ENCODE data around the gene PHACTR4.
A peak's percentile ranks its signal among the peaks of the same experiment; 100 is the strongest.

The PHACTR4 gene

DNA sequence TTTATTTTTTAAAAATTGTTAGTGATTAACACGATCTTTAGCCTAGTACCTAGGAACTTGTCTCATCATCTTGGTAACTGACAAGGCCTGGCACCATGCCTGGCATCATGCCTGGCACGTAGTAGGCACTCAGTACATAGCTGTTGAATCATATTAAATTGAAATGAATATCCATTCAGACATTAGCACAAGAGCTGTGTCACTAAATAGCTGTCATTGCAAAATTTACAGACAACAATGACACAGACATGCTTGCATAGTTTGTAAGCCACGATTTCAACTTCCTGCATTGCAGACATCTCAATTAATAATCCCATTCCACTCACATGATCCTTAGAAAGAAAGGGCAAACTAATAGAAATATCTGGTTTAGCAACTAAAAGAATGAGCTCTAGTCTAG lies 15.4 kb upstream of the PHACTR4 start:
- Histone ChIP-seq H3K9ac (ENCODE audit: low read length) (no peak overlapping the region), H3K4me3 (ENCODE audit: insufficient read depth, low read length, poor library complexity, severe bottlenecking) (no peak overlapping the region), H3F3A (ENCODE audit: insufficient read depth) (no peaks in the 10 kb centered on the region), H3K79me2 (ENCODE audit: insufficient read depth, low read length) (no peaks in the 10 kb centered on the region), H2AFZ (ENCODE audit: low read depth, low read length, severe bottlenecking) (no peak overlapping the region), H3K9me2 (replicated peaks; ENCODE audit: insufficient read depth, low read length) (no peaks in the 10 kb centered on the region), H3K4me2 (ENCODE audit: low read depth, low read length, poor library complexity, severe bottlenecking) (no peak overlapping the region), H3K27ac (ENCODE audit: low read depth, low read length) (no peak overlapping the region), H3K9me3 (ENCODE audit: insufficient read depth, low read length) (no peaks in the 10 kb centered on the region), H3K36me3 (ENCODE audit: low read length) (no peaks in the 10 kb centered on the region), H3K27me3 (ENCODE audit: low read length) (no peaks in the 10 kb centered on the region), H4K20me1 (ENCODE audit: low read depth, low read length) (no peaks in the 10 kb centered on the region)
- no peak for TF ChIP-seq EZH2phosphoT487 (conservative IDR thresholded peaks at IDR 0.05; ENCODE audit: low read length)
- TF ChIP-seq, protein P1, sequence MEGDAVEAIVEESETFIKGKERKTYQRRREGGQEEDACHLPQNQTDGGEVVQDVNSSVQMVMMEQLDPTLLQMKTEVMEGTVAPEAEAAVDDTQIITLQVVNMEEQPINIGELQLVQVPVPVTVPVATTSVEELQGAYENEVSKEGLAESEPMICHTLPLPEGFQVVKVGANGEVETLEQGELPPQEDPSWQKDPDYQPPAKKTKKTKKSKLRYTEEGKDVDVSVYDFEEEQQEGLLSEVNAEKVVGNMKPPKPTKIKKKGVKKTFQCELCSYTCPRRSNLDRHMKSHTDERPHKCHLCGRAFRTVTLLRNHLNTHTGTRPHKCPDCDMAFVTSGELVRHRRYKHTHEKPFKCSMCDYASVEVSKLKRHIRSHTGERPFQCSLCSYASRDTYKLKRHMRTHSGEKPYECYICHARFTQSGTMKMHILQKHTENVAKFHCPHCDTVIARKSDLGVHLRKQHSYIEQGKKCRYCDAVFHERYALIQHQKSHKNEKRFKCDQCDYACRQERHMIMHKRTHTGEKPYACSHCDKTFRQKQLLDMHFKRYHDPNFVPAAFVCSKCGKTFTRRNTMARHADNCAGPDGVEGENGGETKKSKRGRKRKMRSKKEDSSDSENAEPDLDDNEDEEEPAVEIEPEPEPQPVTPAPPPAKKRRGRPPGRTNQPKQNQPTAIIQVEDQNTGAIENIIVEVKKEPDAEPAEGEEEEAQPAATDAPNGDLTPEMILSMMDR (IDR thresholded peaks at IDR 0.05; ENCODE audit: insufficient read depth, low read length, poor library complexity, severe bottlenecking) = no peak

DNA sequence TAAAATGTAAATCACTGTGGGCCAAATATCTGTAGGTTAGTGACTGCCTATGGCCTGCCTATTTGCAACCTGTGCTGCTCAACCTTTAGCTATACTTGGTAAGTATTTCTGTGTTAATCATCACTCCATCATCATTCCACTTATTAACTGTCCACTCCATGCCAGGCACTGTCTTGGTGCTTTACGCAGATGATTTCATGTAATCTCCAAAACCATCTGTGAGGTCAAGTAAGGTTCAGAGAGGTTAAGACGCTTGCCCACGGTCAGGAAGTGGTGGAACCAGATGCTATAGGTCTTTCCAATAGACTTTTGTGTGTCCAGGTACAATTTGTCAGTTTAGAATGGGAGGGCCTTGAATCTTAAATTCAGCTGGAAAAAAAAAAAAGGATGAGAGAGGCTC lies 10.8 kb upstream of the PHACTR4 start:
- Histone ChIP-seq H3K36me3 (ENCODE audit: low read length) (no peaks in the 10 kb centered on the region), H3K4me2 (ENCODE audit: low read depth, low read length, poor library complexity, severe bottlenecking) (no peak overlapping the region), H2AFZ (ENCODE audit: low read depth, low read length, severe bottlenecking) (no peak overlapping the region), H3K9ac (ENCODE audit: low read length) (no peak overlapping the region), H3K9me3 (ENCODE audit: insufficient read depth, low read length) (no peaks in the 10 kb centered on the region), H3K9me2 (replicated peaks; ENCODE audit: insufficient read depth, low read length) (no peaks in the 10 kb centered on the region), H4K20me1 (ENCODE audit: low read depth, low read length) (no peaks in the 10 kb centered on the region), H3K27me3 (ENCODE audit: low read length) (no peaks in the 10 kb centered on the region), H3F3A (ENCODE audit: insufficient read depth) (no peaks in the 10 kb centered on the region), H3K4me3 (ENCODE audit: insufficient read depth, low read length, poor library complexity, severe bottlenecking) (no peak overlapping the region), H3K79me2 (ENCODE audit: insufficient read depth, low read length) (no peaks in the 10 kb centered on the region), H3K27ac (ENCODE audit: low read depth, low read length) (no peak overlapping the region)
- TF ChIP-seq EZH2phosphoT487 (conservative IDR thresholded peaks at IDR 0.05; ENCODE audit: low read length) = no peak
- TF ChIP-seq, protein P1 (IDR thresholded peaks at IDR 0.05; ENCODE audit: insufficient read depth, low read length, poor library complexity, severe bottlenecking) = no peak

DNA sequence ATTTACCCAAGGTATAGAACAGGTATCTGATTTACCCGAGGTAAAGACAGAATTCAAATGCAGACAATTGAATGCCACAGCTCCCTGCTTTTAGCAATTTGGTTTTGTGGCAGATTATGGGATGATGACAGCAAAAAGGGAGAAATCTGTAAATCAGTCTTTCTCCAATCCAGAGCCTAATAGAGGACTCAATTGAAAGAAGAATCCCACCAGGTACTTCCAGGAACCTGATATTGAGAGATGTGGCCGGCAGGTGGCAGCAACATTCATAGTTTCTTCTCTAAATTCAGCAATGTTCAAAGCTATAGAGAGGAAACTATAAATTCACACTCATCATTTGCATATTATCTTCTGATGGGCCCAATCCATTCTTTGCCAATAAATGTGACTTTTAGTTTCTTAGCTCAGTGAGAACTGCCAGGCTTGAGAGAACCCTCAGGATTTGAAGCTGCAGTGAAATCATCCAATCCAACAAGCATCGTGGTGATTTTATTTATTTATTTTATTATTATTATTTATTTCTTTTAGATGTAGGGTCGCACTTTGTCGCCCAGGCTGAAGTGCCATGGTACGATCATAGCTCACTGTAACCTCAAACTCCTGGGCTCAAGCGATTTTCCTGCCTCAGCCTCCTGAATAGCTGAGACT lies 9.8 kb upstream of the PHACTR4 start:
- Histone ChIP-seq H3K9ac (ENCODE audit: low read length) (no peak overlapping the region), H3K36me3 (ENCODE audit: low read length) (no peaks in the 10 kb centered on the region), H2AFZ (ENCODE audit: low read depth, low read length, severe bottlenecking) (no peak overlapping the region), H3K79me2 (ENCODE audit: insufficient read depth, low read length) (no peaks in the 10 kb centered on the region), H3K27me3 (ENCODE audit: low read length) (no peaks in the 10 kb centered on the region), H3K9me3 (ENCODE audit: insufficient read depth, low read length) (no peaks in the 10 kb centered on the region), H4K20me1 (ENCODE audit: low read depth, low read length) (no peaks in the 10 kb centered on the region), H3K4me2 (ENCODE audit: low read depth, low read length, poor library complexity, severe bottlenecking) (no peak overlapping the region), H3F3A (ENCODE audit: insufficient read depth) (no peaks in the 10 kb centered on the region), H3K9me2 (replicated peaks; ENCODE audit: insufficient read depth, low read length) (no peaks in the 10 kb centered on the region), H3K4me3 (ENCODE audit: insufficient read depth, low read length, poor library complexity, severe bottlenecking) (no peak overlapping the region), H3K27ac (ENCODE audit: low read depth, low read length) (no peak overlapping the region)
- no peak for TF ChIP-seq EZH2phosphoT487 (conservative IDR thresholded peaks at IDR 0.05; ENCODE audit: low read length)
- TF ChIP-seq, protein P1 (IDR thresholded peaks at IDR 0.05; ENCODE audit: insufficient read depth, low read length, poor library complexity, severe bottlenecking) = peak; percentile 74

Data from SU-DHL-6 (cell line).